Erythroblast (primary cell): ENCODE results near the gene DGAT2L6.

ENCODE experiments used
- GATA1 ChIP-seq: IDR thresholded peaks from 2 replicates; pipeline ENCODE4 v1.6.1; 2011; ENCODE audit warnings: low read depth, mild to moderate bottlenecking, control low read depth, low read length, moderate library complexity
- POLR2A ChIP-seq: IDR thresholded peaks from 2 replicates; pipeline ENCODE4 v1.6.1; 2011; ENCODE audit warnings: mild to moderate bottlenecking, low read length

GRCh38 chrX:70253377-70254062, 76.2 kb downstream of the DGAT2L6 start:
- TF ChIP-seq POLR2A (no peak), GATA1 (no peak)
